Neutrophil (primary cell): ENCODE data around the gene COMMD1.

ENCODE experiments used
- H3K27ac ChIP-seq: fragments of 200-600 bp; sonication (generic); 2 replicates; pipeline ENCODE4 v1.5.1; 2016; ENCODE audit warnings: mild to moderate bottlenecking, moderate library complexity
- H3K27me3 ChIP-seq: fragments of 200-600 bp; sonication (generic); 2 replicates; pipeline ENCODE4 v1.6.0; 2016; ENCODE audit warnings: mild to moderate bottlenecking
- H3K36me3 ChIP-seq: fragments of 200-600 bp; sonication (generic); 2 replicates; pipeline ENCODE4 v1.5.1; 2017
- H3K4me1 ChIP-seq, 2 experiments: fragments of 200-600 bp in 1 of 2; sonication (generic) in 1 of 2; 1 replicate in 1 of 2; 2 replicates in 1 of 2; pipeline versions ENCODE4 v1.5.1 to v1.6.1; 2013 to 2016; ENCODE audit warnings: low read depth in 1 of 2, low read length in 1 of 2, mild to moderate bottlenecking in 1 of 2, moderate library complexity in 1 of 2; ENCODE audit not compliant: control insufficient read depth in 1 of 2, insufficient read depth in 1 of 2
- H3K4me3 ChIP-seq, 2 experiments: fragments of 200-600 bp in 1 of 2; sonication (generic) in 1 of 2; 1 replicate in 1 of 2; 2 replicates in 1 of 2; pipeline ENCODE4 v1.5.1; 2013 to 2016; ENCODE audit warnings: low read depth in 1 of 2, low read length in 1 of 2, mild to moderate bottlenecking in 1 of 2, moderate library complexity in 1 of 2
- H3K9me3 ChIP-seq: fragments of 200-600 bp; sonication (generic); 2 replicates; pipeline ENCODE4 v1.5.1; 2016
- CTCF ChIP-seq: fragments of 200-600 bp; sonication (generic); IDR thresholded peaks from 2 replicates; pipeline ENCODE4 v1.5.1; 2016; ENCODE audit warnings: antibody characterized with exemption

COMMD1 gene

GRCh38 chr2:62014102-62014501 is 108.6 kb downstream of the COMMD1 start:
- TF ChIP-seq CTCF, result no peak
- H3K9me3 ChIP-seq, result no peaks in the 10 kb centered on the region
- peak overlapping the region; percentile 22 for H3K27ac ChIP-seq
- H3K4me1 ChIP-seq, result peaks cover 44 to 57% of the 10 kb centered on the region in 2 experiments
- no peaks in the 10 kb centered on the region for H3K36me3 ChIP-seq
- H3K4me3 ChIP-seq, result no peak overlapping the region
- H3K27me3 ChIP-seq, result no peaks in the 10 kb centered on the region

DNA sequence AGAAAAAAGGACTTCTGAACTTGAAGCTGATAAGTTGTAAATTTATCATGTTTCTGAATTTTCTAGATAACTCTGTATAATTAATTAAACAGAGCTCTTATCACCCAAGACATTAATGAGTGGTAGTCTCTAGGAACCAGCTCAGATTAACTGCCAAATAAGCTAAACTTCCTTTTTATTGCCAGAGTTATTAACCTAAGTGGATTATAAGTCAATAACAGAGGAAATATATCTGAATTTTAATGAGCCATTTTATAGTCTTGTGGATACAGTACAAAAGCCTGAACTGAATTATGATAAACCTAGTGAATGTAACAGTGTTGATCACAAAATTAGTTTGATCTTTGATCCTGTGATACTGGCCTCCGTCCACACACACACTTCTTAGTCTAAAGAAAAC is 111.5 kb downstream of the COMMD1 start:
- Histone ChIP-seq H3K4me3 (no peak overlapping the region), H3K9me3 (no peaks in the 10 kb centered on the region), H3K36me3 (no peaks in the 10 kb centered on the region), H3K4me1 (peaks cover 29 to 38% of the 10 kb centered on the region in 2 experiments), H3K27me3 (no peaks in the 10 kb centered on the region), H3K27ac (peak overlapping the region; percentile 11)
- TF ChIP-seq CTCF, result no peak

GRCh38 chr2:62029910-62030309 is 124.4 kb downstream of the COMMD1 start:
- Histone ChIP-seq H3K27me3 (no peaks in the 10 kb centered on the region), H3K9me3 (no peaks in the 10 kb centered on the region), H3K4me1 (no peaks in the 10 kb centered on the region), H3K27ac (no peak overlapping the region), H3K36me3 (no peaks in the 10 kb centered on the region), H3K4me3 (no peak overlapping the region)
- TF ChIP-seq CTCF, result no peak

- no peak overlapping the region for H3K27ac ChIP-seq
- H3K9me3 ChIP-seq, result no peaks in the 10 kb centered on the region
- H3K36me3 ChIP-seq, result no peaks in the 10 kb centered on the region
- H3K27me3 ChIP-seq, result no peaks in the 10 kb centered on the region
- no peak overlapping the region for H3K4me3 ChIP-seq
- no peaks in the 10 kb centered on the region for H3K4me1 ChIP-seq
- no peak for TF ChIP-seq CTCF
Observed at GRCh38 chr2:62030902-62031301, 125.4 kb downstream of the COMMD1 start.

- Histone ChIP-seq H3K27me3 (no peaks in the 10 kb centered on the region), H3K4me3 (no peak overlapping the region), H3K9me3 (no peaks in the 10 kb centered on the region), H3K27ac (no peak overlapping the region), H3K36me3 (no peaks in the 10 kb centered on the region), H3K4me1 (no peaks in the 10 kb centered on the region)
- TF ChIP-seq CTCF, result no peak
Observed at GRCh38 chr2:62032096-62032495, 126.6 kb downstream of the COMMD1 start.

- Histone ChIP-seq H3K27ac (no peak overlapping the region), H3K27me3 (no peaks in the 10 kb centered on the region), H3K4me3 (no peak overlapping the region), H3K36me3 (no peaks in the 10 kb centered on the region), H3K9me3 (no peaks in the 10 kb centered on the region), H3K4me1 (peaks cover 9% of the 10 kb centered on the region in 2 experiments)
- TF ChIP-seq CTCF, result no peak
Observed at GRCh38 chr2:62034715-62035114, 129.2 kb downstream of the COMMD1 start.
